ENCODE measurements around the gene CISH.

The CISH gene

GRCh38 chr3:50567386-50568167, 44.0 kb downstream of the CISH start, which contains the start of gene C3orf18:
TSS of gene C3orf18 (minus strand) at chr3:50567747. CDS start at chr3:50565699, 2,048 bp downstream.
- TF ChIP-seq CTCF (conservative IDR thresholded peaks at IDR 0.05; ENCODE audit: low read depth, low read length) = no peak
- peak; percentile 65 for DNase-seq (ENCODE audit: low read depth)
- peak within 1 kb of the TSS; percentile 96 for H3K4me3 ChIP-seq (ENCODE audit: low read length)

GRCh38 chr3:50567011-50567385, 44.6 kb downstream of the CISH start:
- DNase-seq (ENCODE audit: low read depth) = no peak
- no peak for TF ChIP-seq CTCF (conservative IDR thresholded peaks at IDR 0.05; ENCODE audit: low read depth, low read length)
- peak overlapping the region; percentile 50 for H3K4me3 ChIP-seq (ENCODE audit: low read length)

- no peak for TF ChIP-seq CTCF (conservative IDR thresholded peaks at IDR 0.05; ENCODE audit: low read depth, low read length)
- no peak overlapping the region for H3K4me3 ChIP-seq (ENCODE audit: low read length)
- no peak for DNase-seq (ENCODE audit: low read depth)
Observed at GRCh38 chr3:50564321-50564720, 47.3 kb downstream of the CISH start.

- no peak for TF ChIP-seq CTCF (conservative IDR thresholded peaks at IDR 0.05; ENCODE audit: low read depth, low read length)
- DNase-seq (ENCODE audit: low read depth) = no peak
- H3K4me3 ChIP-seq (ENCODE audit: low read length) = no peak overlapping the region
Observed at GRCh38 chr3:50563867-50564266, 47.7 kb downstream of the CISH start.

GRCh38 chr3:50562861-50563260, 48.7 kb downstream of the CISH start:
- no peak overlapping the region for H3K4me3 ChIP-seq (ENCODE audit: low read length)
- TF ChIP-seq CTCF (conservative IDR thresholded peaks at IDR 0.05; ENCODE audit: low read depth, low read length) = no peak
- no peak for DNase-seq (ENCODE audit: low read depth)

GRCh38 chr3:50559702-50560101, 51.9 kb downstream of the CISH start:
- no peak for TF ChIP-seq CTCF (conservative IDR thresholded peaks at IDR 0.05; ENCODE audit: low read depth, low read length)
- H3K4me3 ChIP-seq (ENCODE audit: low read length) = no peak overlapping the region
- no peak for DNase-seq (ENCODE audit: low read depth)

- H3K4me3 ChIP-seq (ENCODE audit: low read length) = no peak overlapping the region
- DNase-seq (ENCODE audit: low read depth) = no peak
- TF ChIP-seq CTCF (conservative IDR thresholded peaks at IDR 0.05; ENCODE audit: low read depth, low read length) = no peak
Observed at GRCh38 chr3:50557915-50558314, 53.7 kb downstream of the CISH start.
